Measurements from ENCODE around the gene KDM7A. TPM values are rescaled to one million over a fixed set of nuclear protein-coding genes. Genes with fewer than 3 reads are reported as not detected.

Gene KDM7A
- total RNA-seq, 1 experiment from 2014 or later: 12.2 TPM

DNA sequence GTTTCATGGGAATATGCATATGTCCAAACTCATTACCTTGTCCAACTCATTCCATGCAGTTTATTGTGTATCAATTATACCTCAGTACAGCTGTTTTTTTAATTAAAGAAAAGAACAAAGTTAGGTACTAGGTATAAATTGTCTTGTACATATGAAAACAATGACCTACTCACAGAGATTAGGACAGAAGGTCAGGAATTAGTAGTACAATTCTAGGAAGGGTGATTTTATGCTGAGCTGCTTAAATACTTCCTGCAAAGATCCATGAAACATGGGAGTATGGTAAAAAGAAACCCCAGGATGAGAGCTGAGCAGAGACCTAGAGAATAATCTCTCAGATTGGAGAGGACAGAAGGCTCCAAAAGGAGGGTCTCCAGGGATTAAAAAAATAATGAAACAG, 13.8 kb upstream of the KDM7A start:
- Mint-ChIP-seq H3K27ac (no peak overlapping the region), H3K9me3 (no peaks in the 10 kb centered on the region), H3K27me3 (ENCODE audit: low read depth) (no peaks in the 10 kb centered on the region; the same call in 1 of the 2 replicates), H3K4me1 (peaks cover 14% of the 10 kb centered on the region), H3K4me3 (no peak overlapping the region), H3K36me3 (no peaks in the 10 kb centered on the region)
- ATAC-seq (no peak), DNase-seq (ENCODE audit: low spot score) (no peak)
- POLR2A ChIA-PET: no interaction called here
- no peak for TF ChIP-seq ATF1 (CRISPR knock-in tag; IDR thresholded peaks at IDR 0.05)
- CTCF ChIA-PET: no interaction called here

DNA sequence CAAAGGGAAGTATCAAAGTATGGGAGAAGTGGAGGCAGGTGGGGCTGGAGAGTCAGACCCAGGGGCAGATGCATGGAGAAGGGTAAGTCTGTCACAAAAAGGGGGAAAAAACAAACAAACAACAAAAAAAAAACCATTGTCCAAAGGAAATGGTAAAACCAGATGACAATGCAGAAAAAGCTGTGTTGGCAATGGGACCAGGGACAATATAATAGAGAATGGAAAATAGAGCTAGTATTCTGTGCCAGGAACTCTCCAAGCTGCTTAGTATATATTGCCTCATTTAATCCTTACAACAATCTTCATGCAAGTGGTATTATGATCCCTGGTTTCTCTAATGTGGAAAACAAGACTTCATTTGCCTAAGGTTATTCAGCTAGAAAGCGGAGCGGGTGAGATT, 13.1 kb upstream of the KDM7A start:
- no peaks in the 10 kb centered on the region for H3K9me3 Mint-ChIP-seq
- H3K27me3 Mint-ChIP-seq (ENCODE audit: low read depth): no peaks in the 10 kb centered on the region; the same call in 1 of the 2 replicates
- H3K4me1 Mint-ChIP-seq: peaks cover 14% of the 10 kb centered on the region
- TF ChIP-seq ZNF138 (CRISPR knock-in tag; conservative IDR thresholded peaks at IDR 0.05) (no peak), ZNF423 (CRISPR knock-in tag; IDR thresholded peaks at IDR 0.05) (no peak), ZBTB21 (CRISPR knock-in tag; IDR thresholded peaks at IDR 0.05; ENCODE audit: borderline replicate concordance) (no peak), TCF7 (CRISPR knock-in tag; IDR thresholded peaks at IDR 0.05; ENCODE audit: low read depth) (no peak), PRRX2 (CRISPR knock-in tag; IDR thresholded peaks at IDR 0.05) (no peak), ZNF396 (CRISPR knock-in tag; IDR thresholded peaks at IDR 0.05; ENCODE audit: borderline replicate concordance) (no peak), ZNF416 (CRISPR knock-in tag; IDR thresholded peaks at IDR 0.05) (no peak), SMAD3 (CRISPR knock-in tag; IDR thresholded peaks at IDR 0.05; ENCODE audit: borderline replicate concordance) (no peak), IRF1 (CRISPR knock-in tag; IDR thresholded peaks at IDR 0.05) (no peak)
- TF ChIP-seq, protein P1, sequence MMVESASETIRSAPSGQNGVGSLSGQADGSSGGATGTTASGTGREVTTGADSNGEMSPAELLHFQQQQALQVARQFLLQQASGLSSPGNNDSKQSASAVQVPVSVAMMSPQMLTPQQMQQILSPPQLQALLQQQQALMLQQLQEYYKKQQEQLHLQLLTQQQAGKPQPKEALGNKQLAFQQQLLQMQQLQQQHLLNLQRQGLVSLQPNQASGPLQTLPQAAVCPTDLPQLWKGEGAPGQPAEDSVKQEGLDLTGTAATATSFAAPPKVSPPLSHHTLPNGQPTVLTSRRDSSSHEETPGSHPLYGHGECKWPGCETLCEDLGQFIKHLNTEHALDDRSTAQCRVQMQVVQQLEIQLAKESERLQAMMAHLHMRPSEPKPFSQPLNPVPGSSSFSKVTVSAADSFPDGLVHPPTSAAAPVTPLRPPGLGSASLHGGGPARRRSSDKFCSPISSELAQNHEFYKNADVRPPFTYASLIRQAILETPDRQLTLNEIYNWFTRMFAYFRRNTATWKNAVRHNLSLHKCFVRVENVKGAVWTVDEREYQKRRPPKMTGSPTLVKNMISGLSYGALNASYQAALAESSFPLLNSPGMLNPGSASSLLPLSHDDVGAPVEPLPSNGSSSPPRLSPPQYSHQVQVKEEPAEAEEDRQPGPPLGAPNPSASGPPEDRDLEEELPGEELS (CRISPR knock-in tag; IDR thresholded peaks at IDR 0.05): no peak
- TF ChIP-seq, protein P2, sequence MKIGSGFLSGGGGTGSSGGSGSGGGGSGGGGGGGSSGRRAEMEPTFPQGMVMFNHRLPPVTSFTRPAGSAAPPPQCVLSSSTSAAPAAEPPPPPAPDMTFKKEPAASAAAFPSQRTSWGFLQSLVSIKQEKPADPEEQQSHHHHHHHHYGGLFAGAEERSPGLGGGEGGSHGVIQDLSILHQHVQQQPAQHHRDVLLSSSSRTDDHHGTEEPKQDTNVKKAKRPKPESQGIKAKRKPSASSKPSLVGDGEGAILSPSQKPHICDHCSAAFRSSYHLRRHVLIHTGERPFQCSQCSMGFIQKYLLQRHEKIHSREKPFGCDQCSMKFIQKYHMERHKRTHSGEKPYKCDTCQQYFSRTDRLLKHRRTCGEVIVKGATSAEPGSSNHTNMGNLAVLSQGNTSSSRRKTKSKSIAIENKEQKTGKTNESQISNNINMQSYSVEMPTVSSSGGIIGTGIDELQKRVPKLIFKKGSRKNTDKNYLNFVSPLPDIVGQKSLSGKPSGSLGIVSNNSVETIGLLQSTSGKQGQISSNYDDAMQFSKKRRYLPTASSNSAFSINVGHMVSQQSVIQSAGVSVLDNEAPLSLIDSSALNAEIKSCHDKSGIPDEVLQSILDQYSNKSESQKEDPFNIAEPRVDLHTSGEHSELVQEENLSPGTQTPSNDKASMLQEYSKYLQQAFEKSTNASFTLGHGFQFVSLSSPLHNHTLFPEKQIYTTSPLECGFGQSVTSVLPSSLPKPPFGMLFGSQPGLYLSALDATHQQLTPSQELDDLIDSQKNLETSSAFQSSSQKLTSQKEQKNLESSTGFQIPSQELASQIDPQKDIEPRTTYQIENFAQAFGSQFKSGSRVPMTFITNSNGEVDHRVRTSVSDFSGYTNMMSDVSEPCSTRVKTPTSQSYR (CRISPR knock-in tag; IDR thresholded peaks at IDR 0.05): no peak
- DNase-seq (ENCODE audit: low spot score): no peak
- H3K4me3 Mint-ChIP-seq: no peak overlapping the region
- H3K27ac Mint-ChIP-seq: no peak overlapping the region
- CTCF ChIA-PET: no interaction called here
- POLR2A ChIA-PET: no interaction called here
- H3K36me3 Mint-ChIP-seq: no peaks in the 10 kb centered on the region
- ATAC-seq: no peak

DNA sequence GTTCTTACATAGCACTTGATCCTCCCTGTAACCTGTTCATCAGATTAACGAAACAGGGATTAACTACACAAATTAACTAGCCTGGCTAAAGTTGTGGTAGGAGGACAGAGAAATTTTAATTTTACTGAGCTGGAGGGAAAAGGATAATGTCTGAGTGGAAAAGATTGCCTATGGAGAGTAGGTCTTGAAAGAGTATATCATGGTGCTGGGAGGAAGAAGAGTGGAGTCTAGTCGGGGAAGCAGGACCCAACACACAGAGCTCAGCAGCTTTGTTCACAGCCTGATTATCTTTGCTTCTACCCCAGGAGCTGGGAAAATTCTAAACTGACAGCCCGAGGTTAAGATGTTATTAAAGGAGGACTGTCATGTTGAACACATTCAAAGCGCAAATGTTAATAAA, 6.1 kb upstream of the KDM7A start:
- ATAC-seq (no peak), DNase-seq (ENCODE audit: low spot score) (no peak)
- Mint-ChIP-seq H3K4me3 (no peak overlapping the region), H3K27me3 (ENCODE audit: low read depth) (peaks cover 26% of the 10 kb centered on the region), H3K4me1 (peaks cover 6% of the 10 kb centered on the region), H3K9me3 (peaks cover 8% of the 10 kb centered on the region; the same call in 1 of the 2 replicates), H3K36me3 (peaks cover 6% of the 10 kb centered on the region), H3K27ac (no peak overlapping the region)
- ChIA-PET POLR2A (no interaction called here), CTCF (no interaction called here)
- TF ChIP-seq, protein P3, sequence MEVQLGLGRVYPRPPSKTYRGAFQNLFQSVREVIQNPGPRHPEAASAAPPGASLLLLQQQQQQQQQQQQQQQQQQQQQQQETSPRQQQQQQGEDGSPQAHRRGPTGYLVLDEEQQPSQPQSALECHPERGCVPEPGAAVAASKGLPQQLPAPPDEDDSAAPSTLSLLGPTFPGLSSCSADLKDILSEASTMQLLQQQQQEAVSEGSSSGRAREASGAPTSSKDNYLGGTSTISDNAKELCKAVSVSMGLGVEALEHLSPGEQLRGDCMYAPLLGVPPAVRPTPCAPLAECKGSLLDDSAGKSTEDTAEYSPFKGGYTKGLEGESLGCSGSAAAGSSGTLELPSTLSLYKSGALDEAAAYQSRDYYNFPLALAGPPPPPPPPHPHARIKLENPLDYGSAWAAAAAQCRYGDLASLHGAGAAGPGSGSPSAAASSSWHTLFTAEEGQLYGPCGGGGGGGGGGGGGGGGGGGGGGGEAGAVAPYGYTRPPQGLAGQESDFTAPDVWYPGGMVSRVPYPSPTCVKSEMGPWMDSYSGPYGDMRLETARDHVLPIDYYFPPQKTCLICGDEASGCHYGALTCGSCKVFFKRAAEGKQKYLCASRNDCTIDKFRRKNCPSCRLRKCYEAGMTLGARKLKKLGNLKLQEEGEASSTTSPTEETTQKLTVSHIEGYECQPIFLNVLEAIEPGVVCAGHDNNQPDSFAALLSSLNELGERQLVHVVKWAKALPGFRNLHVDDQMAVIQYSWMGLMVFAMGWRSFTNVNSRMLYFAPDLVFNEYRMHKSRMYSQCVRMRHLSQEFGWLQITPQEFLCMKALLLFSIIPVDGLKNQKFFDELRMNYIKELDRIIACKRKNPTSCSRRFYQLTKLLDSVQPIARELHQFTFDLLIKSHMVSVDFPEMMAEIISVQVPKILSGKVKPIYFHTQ (CRISPR knock-in tag; IDR thresholded peaks at IDR 0.05): no peak
- TF ChIP-seq SMAD3 (CRISPR knock-in tag; IDR thresholded peaks at IDR 0.05; ENCODE audit: borderline replicate concordance) (no peak), USF1 (CRISPR knock-in tag; IDR thresholded peaks at IDR 0.05) (no peak), AFF4 (CRISPR knock-in tag; IDR thresholded peaks at IDR 0.05; ENCODE audit: borderline replicate concordance) (no peak)
- TF ChIP-seq, protein P4, sequence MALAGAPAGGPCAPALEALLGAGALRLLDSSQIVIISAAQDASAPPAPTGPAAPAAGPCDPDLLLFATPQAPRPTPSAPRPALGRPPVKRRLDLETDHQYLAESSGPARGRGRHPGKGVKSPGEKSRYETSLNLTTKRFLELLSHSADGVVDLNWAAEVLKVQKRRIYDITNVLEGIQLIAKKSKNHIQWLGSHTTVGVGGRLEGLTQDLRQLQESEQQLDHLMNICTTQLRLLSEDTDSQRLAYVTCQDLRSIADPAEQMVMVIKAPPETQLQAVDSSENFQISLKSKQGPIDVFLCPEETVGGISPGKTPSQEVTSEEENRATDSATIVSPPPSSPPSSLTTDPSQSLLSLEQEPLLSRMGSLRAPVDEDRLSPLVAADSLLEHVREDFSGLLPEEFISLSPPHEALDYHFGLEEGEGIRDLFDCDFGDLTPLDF (CRISPR knock-in tag; IDR thresholded peaks at IDR 0.05): no peak
